Dendritic cell treated with granulocyte-macrophage colony-stimulating factor and Interleukin-4, amounts not matched to agents 40 ng/mL and 50 ng/mL, for 4 days (primary cell): ENCODE results near the gene KCNK18.

ENCODE experiments used
- H3K27ac Mint-ChIP-seq: one replicate; pipeline ENCODE4 v1.8.0; 2022; ENCODE audit warnings: mild to moderate bottlenecking, mixed read lengths
- H3K27me3 Mint-ChIP-seq: one replicate; pipeline ENCODE4 v1.8.0; 2022; ENCODE audit warnings: mild to moderate bottlenecking, mixed read lengths
- H3K36me3 Mint-ChIP-seq: one replicate; pipeline ENCODE4 v1.8.0; 2022; ENCODE audit warnings: low read depth, mixed read lengths
- H3K4me1 Mint-ChIP-seq: one replicate; pipeline ENCODE4 v1.8.0; 2022; ENCODE audit warnings: low read depth, mixed read lengths
- H3K4me3 Mint-ChIP-seq: one replicate; pipeline ENCODE4 v1.8.0; 2022; ENCODE audit warnings: mild to moderate bottlenecking, moderate library complexity, mixed read lengths
- H3K9me3 Mint-ChIP-seq: one replicate; pipeline ENCODE4 v1.8.0; 2022; ENCODE audit warnings: mixed read lengths
- intact Hi-C: fragments of 100-400 bp; cut with micrococcal nuclease; formaldehyde crosslinking; loops from one replicate; pipeline ENCODE4 v1.15.0; 2022

Gene KCNK18

GRCh38 chr10:117165538-117166417, 31.5 kb upstream of the KCNK18 start:
- no peaks in the 10 kb centered on the region for H3K9me3 Mint-ChIP-seq
- H3K27ac Mint-ChIP-seq: peak overlapping the region; percentile 50
- peak overlapping the region; percentile 68 for H3K4me3 Mint-ChIP-seq
- H3K27me3 Mint-ChIP-seq: peaks cover 98% of the 10 kb centered on the region
- intact Hi-C loops: loop anchor here (5.0 kb wide), 1 partner anchor 163 kb away; no protein-coding TSS in a partner anchor
- H3K4me1 Mint-ChIP-seq: peaks cover 58% of the 10 kb centered on the region
- H3K36me3 Mint-ChIP-seq: no peaks in the 10 kb centered on the region

GRCh38 chr10:117166418-117167345, 30.6 kb upstream of the KCNK18 start:
- Mint-ChIP-seq H3K4me3 (no peak overlapping the region), H3K9me3 (no peaks in the 10 kb centered on the region), H3K4me1 (peaks cover 58% of the 10 kb centered on the region), H3K27me3 (peaks cover 97% of the 10 kb centered on the region), H3K27ac (no peak overlapping the region), H3K36me3 (no peaks in the 10 kb centered on the region)
- intact Hi-C loops: loop anchor here (5.0 kb wide), 1 partner anchor 164 kb away; no protein-coding TSS in a partner anchor

GRCh38 chr10:117167346-117167788, 29.9 kb upstream of the KCNK18 start:
- Mint-ChIP-seq H3K27me3 (peaks cover 98% of the 10 kb centered on the region), H3K36me3 (no peaks in the 10 kb centered on the region), H3K27ac (no peak overlapping the region), H3K4me3 (peak overlapping the region; percentile 67), H3K4me1 (peaks cover 57% of the 10 kb centered on the region), H3K9me3 (no peaks in the 10 kb centered on the region)
- intact Hi-C loops: loop anchor here (5.0 kb wide), 1 partner anchor 165 kb away; no protein-coding TSS in a partner anchor

GRCh38 chr10:117167789-117168674, 29.3 kb upstream of the KCNK18 start:
- H3K27me3 Mint-ChIP-seq: peaks cover 99% of the 10 kb centered on the region
- H3K9me3 Mint-ChIP-seq: no peaks in the 10 kb centered on the region
- peak overlapping the region; percentile 67 for H3K4me3 Mint-ChIP-seq
- H3K4me1 Mint-ChIP-seq: peaks cover 51% of the 10 kb centered on the region
- intact Hi-C loops: loop anchor here (5.0 kb wide), 1 partner anchor 166 kb away; no protein-coding TSS in a partner anchor
- H3K36me3 Mint-ChIP-seq: no peaks in the 10 kb centered on the region
- no peak overlapping the region for H3K27ac Mint-ChIP-seq

GRCh38 chr10:117168729-117169128, 28.6 kb upstream of the KCNK18 start:
- Mint-ChIP-seq H3K36me3 (no peaks in the 10 kb centered on the region), H3K27ac (no peak overlapping the region), H3K4me3 (peak overlapping the region; percentile 67), H3K9me3 (no peaks in the 10 kb centered on the region), H3K4me1 (peaks cover 44% of the 10 kb centered on the region), H3K27me3 (peaks cover 99% of the 10 kb centered on the region)
- intact Hi-C loops: loop anchor here (5.0 kb wide), 1 partner anchor 166 kb away; no protein-coding TSS in a partner anchor

- Mint-ChIP-seq H3K36me3 (no peaks in the 10 kb centered on the region), H3K4me1 (peaks cover 45% of the 10 kb centered on the region), H3K4me3 (no peak overlapping the region), H3K9me3 (no peaks in the 10 kb centered on the region), H3K27me3 (peaks cover 99% of the 10 kb centered on the region), H3K27ac (no peak overlapping the region)
- intact Hi-C loops: loop anchor here (5.0 kb wide), 1 partner anchor 167 kb away; no protein-coding TSS in a partner anchor
These were observed 27.8 kb upstream of the KCNK18 start for GRCh38 chr10:117169480-117169879.

GRCh38 chr10:117170244-117170643, 27.0 kb upstream of the KCNK18 start:
- Mint-ChIP-seq H3K27ac (no peak overlapping the region), H3K4me3 (no peak overlapping the region), H3K27me3 (peaks cover 99% of the 10 kb centered on the region), H3K36me3 (no peaks in the 10 kb centered on the region), H3K4me1 (peaks cover 46% of the 10 kb centered on the region), H3K9me3 (no peaks in the 10 kb centered on the region)
- intact Hi-C loops: no loop called here

GRCh38 chr10:117174439-117175214, 22.7 kb upstream of the KCNK18 start:
- Mint-ChIP-seq H3K27me3 (peaks cover 71% of the 10 kb centered on the region), H3K9me3 (no peaks in the 10 kb centered on the region), H3K4me3 (peak overlapping the region; percentile 66), H3K36me3 (no peaks in the 10 kb centered on the region), H3K27ac (no peak overlapping the region), H3K4me1 (peaks cover 16% of the 10 kb centered on the region)
- intact Hi-C loops: no loop called here

GRCh38 chr10:117175215-117175900, 21.9 kb upstream of the KCNK18 start:
- Mint-ChIP-seq H3K27me3 (peaks cover 70% of the 10 kb centered on the region), H3K4me1 (peaks cover 15% of the 10 kb centered on the region), H3K9me3 (no peaks in the 10 kb centered on the region), H3K4me3 (peak overlapping the region; percentile 66), H3K36me3 (no peaks in the 10 kb centered on the region), H3K27ac (no peak overlapping the region)
- intact Hi-C loops: no loop called here

- Mint-ChIP-seq H3K4me1 (peaks cover 15% of the 10 kb centered on the region), H3K36me3 (no peaks in the 10 kb centered on the region), H3K9me3 (no peaks in the 10 kb centered on the region), H3K27ac (no peak overlapping the region), H3K27me3 (peaks cover 72% of the 10 kb centered on the region), H3K4me3 (peak overlapping the region; percentile 66)
- intact Hi-C loops: loop anchor here (1.0 kb wide), 2 partner anchors 379 to 494 kb away; no protein-coding TSS in a partner anchor
These were observed 21.3 kb upstream of the KCNK18 start for GRCh38 chr10:117175901-117176534.

- no peaks in the 10 kb centered on the region for H3K36me3 Mint-ChIP-seq
- H3K4me3 Mint-ChIP-seq: no peak overlapping the region
These were observed 19.1 kb upstream of the KCNK18 start for GRCh38 chr10:117178190-117178589.

More at GRCh38 chr10:117178190-117178589, 19.1 kb upstream of the KCNK18 start:
- Mint-ChIP-seq H3K9me3 (no peaks in the 10 kb centered on the region), H3K4me1 (peaks cover 15% of the 10 kb centered on the region), H3K27me3 (peaks cover 55% of the 10 kb centered on the region), H3K27ac (no peak overlapping the region)
- intact Hi-C loops: no loop called here
